Tibial nerve (tissue), 3 donors: ENCODE measurements around the gene ATP11A.

Source experiments
- CTCF ChIP-seq, 5 experiments: fragments of 200-600 bp in 3 of 5; fragments of 450-650 bp in 2 of 5; sonication (generic) in 3 of 5; IDR thresholded peaks; one replicate each; pipeline ENCODE4 v1.5.1; 2016 to 2019; ENCODE audit warnings: antibody characterized with exemption in 5 of 5, mild to moderate bottlenecking in 3 of 5, moderate library complexity in 2 of 5
- POLR2A ChIP-seq, 2 donors: fragments of 450-650 bp; IDR thresholded peaks; one replicate each; pipeline ENCODE4 v1.6.1; 2017; ENCODE audit warnings: antibody characterized with exemption in 2 of 2, mild to moderate bottlenecking in 2 of 2, moderate library complexity in 2 of 2

GRCh38 chr13:112908342-112908741 lies 218.5 kb downstream of the ATP11A start:
- no peak for TF ChIP-seq POLR2A (IDR thresholded peaks at IDR 0.05)
- TF ChIP-seq CTCF (IDR thresholded peaks at IDR 0.05), result no peak
